IMR-90 (cell line): ENCODE data around the gene HDAC7. TPM values are rescaled to one million over a fixed set of nuclear protein-coding genes. Genes with fewer than 3 reads are reported as not detected.

Source experiments
- BHLHE40 ChIP-seq: fragments of 150-350 bp; IDR thresholded peaks from 2 replicates; pipeline ENCODE4 v1.6.1; 2016; ENCODE audit warnings: mild to moderate bottlenecking, low read depth, low read length
- FOS ChIP-seq: fragments of 150-350 bp; IDR thresholded peaks from 2 replicates; pipeline ENCODE4 v1.6.1; 2016; ENCODE audit warnings: low read depth, low read length
- MAFK ChIP-seq: IDR thresholded peaks from 2 replicates; pipeline ENCODE4 v1.6.1; 2012; ENCODE audit warnings: low read depth, low read length, improper control_type of control experiment
- MAZ ChIP-seq: IDR thresholded peaks from 2 replicates; pipeline ENCODE4 v1.6.1; 2012; ENCODE audit warnings: low read depth, mild to moderate bottlenecking, low read length, improper control_type of control experiment, moderate library complexity, borderline replicate concordance
- MXI1 ChIP-seq: IDR thresholded peaks from 2 replicates; pipeline ENCODE4 v1.6.1; 2012; ENCODE audit warnings: low read depth, mild to moderate bottlenecking, low read length, moderate library complexity, borderline replicate concordance
- RCOR1 ChIP-seq: IDR thresholded peaks from 2 replicates; pipeline ENCODE4 v1.6.1; 2012; ENCODE audit warnings: mild to moderate bottlenecking, low read length, improper control_type of control experiment; ENCODE audit not compliant: insufficient replicate concordance
- RFX5 ChIP-seq: IDR thresholded peaks from 2 replicates; pipeline ENCODE4 v1.8.0; 2012; ENCODE audit warnings: low read depth, mild to moderate bottlenecking, low read length, moderate library complexity
- SMC3 ChIP-seq: fragments of 150-350 bp; IDR thresholded peaks from 2 replicates; pipeline ENCODE4 v1.6.1; 2016; ENCODE audit warnings: low read depth, mild to moderate bottlenecking, antibody characterized with exemption, low read length, moderate library complexity
- polyA plus RNA-seq, 3 experiments: library from polyadenylated mRNA; depleted of rRNA; stranded (reverse); fragments of >200 nt; gene quantifications; 2 replicates each; pipeline ENCODE4 v1.2.3, GENCODE V29; 2012; ENCODE audit warnings: low replicate concordance in 1 of 3
- total RNA-seq: library from RNA; depleted of rRNA; stranded (reverse); fragments of >200 nt; gene quantifications from 2 replicates; pipeline ENCODE4 v1.2.3, GENCODE V29; 2012

Gene HDAC7
- total and polyA plus RNA-seq, 2 of the 4 experiments (the other 2 are of a cell fraction): 10.4 to 64.7 TPM

DNA sequence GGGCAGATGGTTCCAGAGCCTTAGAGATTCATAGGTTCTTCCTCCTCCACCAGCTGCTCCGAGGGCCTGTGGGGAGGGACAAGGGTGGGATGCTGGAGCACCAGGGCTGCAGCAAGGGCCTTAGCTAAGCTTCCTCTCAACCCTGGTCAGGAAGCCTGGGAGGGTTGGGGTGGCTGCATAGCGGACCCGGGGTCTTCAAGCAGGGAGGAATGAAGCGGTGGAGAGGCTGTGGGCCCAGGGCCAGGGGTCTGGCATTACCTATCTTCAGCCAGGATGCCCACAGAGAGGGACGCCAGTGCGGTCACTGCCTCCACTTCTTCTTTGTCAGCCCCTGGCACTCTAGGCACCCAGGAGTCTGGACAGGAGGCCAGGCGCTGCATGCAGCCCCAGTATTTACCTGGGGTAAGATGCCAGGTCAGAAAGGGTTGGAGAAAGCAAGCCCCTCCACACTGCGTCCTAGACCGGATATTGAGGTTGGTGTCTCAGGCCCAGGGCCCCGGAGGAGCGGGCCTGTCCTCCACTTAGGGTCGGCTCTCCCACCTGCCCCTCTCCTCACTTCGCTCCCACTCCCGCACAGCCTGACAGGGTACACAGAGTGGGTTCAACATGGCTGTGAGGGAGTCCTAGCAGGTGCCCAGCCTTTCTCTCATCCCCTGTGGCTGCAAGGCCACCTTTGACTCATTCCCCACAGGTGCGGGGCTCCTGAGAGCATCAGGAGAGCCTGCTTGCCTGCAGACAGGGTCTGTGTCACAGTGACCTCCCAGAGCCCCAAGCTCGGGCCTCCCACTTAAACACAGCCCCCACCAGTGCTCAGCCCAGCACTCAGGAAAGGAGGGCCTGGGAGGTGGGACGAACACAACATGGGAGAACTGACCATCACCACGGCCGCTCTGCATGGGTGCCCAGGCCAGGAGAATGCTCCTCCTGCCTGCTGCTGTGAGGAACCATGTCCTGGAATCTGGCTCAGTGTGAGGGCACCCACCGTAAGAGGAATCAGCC lies 35.6 kb downstream of the HDAC7 start (continued):
- TF ChIP-seq MAZ (no peak), MAFK (no peak), FOS (no peak), RFX5 (no peak), RCOR1 (no peak), SMC3 (no peak), BHLHE40 (no peak), MXI1 (no peak)
